OCI-LY1 (cell line): Measurements from ENCODE around the gene NTRK3.

ENCODE experiments used
- H2AFZ ChIP-seq: fragments of 200-600 bp; sonication (generic), shearing (Covaris generic); 2 replicates; pipeline ENCODE4 v1.6.0; 2014; ENCODE audit warnings: antibody characterized with exemption, mild to moderate bottlenecking, low read length
- H3F3A ChIP-seq: fragments of 200-600 bp; sonication (generic), shearing (Covaris generic); 2 replicates; pipeline ENCODE4 v1.6.0; 2014; ENCODE audit warnings: mild to moderate bottlenecking, antibody characterized with exemption, low read length, moderate library complexity; ENCODE audit not compliant: insufficient read depth
- H3K27ac ChIP-seq: fragments of 200-600 bp; sonication (generic); 2 replicates; pipeline ENCODE4 v1.5.1; 2014; ENCODE audit warnings: low read length, mixed run types, mild to moderate bottlenecking, low read depth; ENCODE audit not compliant: poor library complexity, severe bottlenecking
- H3K27me3 ChIP-seq: fragments of 200-600 bp; sonication (generic); 2 replicates; pipeline ENCODE4 v1.6.0; 2014; ENCODE audit warnings: antibody characterized with exemption, mild to moderate bottlenecking, low read length, moderate library complexity; ENCODE audit not compliant: insufficient read depth
- H3K36me3 ChIP-seq: fragments of 200-600 bp; sonication (generic); 2 replicates; pipeline ENCODE4 v1.6.1; 2014; ENCODE audit warnings: mild to moderate bottlenecking, antibody characterized with exemption, low read length, moderate library complexity, mixed read lengths; ENCODE audit not compliant: insufficient read depth
- H3K4me1 ChIP-seq: fragments of 200-600 bp; sonication (generic); 2 replicates; pipeline ENCODE4 v1.5.1; 2014; ENCODE audit warnings: mild to moderate bottlenecking, low read length, moderate library complexity; ENCODE audit not compliant: insufficient read depth, severe bottlenecking
- H3K4me2 ChIP-seq: fragments of 200-600 bp; sonication (generic), shearing (Covaris generic); 2 replicates; pipeline ENCODE4 v1.6.1; 2014; ENCODE audit warnings: low read length
- H3K4me3 ChIP-seq: fragments of 200-600 bp; sonication (generic); 2 replicates; pipeline ENCODE4 v1.5.1; 2014; ENCODE audit warnings: low read length, low read depth, mild to moderate bottlenecking, mixed read lengths; ENCODE audit not compliant: poor library complexity, severe bottlenecking
- H3K79me2 ChIP-seq: fragments of 200-600 bp; shearing (Covaris generic); 2 replicates; pipeline ENCODE4 v1.6.1; 2016; ENCODE audit warnings: mixed run types, low read length, mixed read lengths; ENCODE audit not compliant: insufficient read depth
- H3K9ac ChIP-seq: fragments of 200-600 bp; sonication (generic), shearing (Covaris generic); 2 replicates; pipeline ENCODE4 v1.6.1; 2014; ENCODE audit warnings: mild to moderate bottlenecking, low read length, mixed read lengths
- H3K9me2 ChIP-seq: fragments of 200-600 bp; sonication (generic), shearing (Covaris generic); 2 replicates; pipeline ENCODE4 v1.6.1; 2014; ENCODE audit warnings: low read depth, mild to moderate bottlenecking, low read length, mixed read lengths
- H3K9me3 ChIP-seq: fragments of 200-600 bp; shearing (Covaris generic); 2 replicates; pipeline ENCODE4 v1.6.1; 2014; ENCODE audit warnings: low read length, mixed read lengths
- H4K20me1 ChIP-seq: fragments of 200-600 bp; sonication (generic), shearing (Covaris generic); 2 replicates; pipeline ENCODE4 v1.6.0; 2016; ENCODE audit warnings: mild to moderate bottlenecking, low read length; ENCODE audit not compliant: insufficient read depth
- EZH2 ChIP-seq: fragments of 200-600 bp; sonication (generic), shearing (Covaris generic); IDR thresholded peaks from 2 replicates; pipeline ENCODE4 v1.8.0; 2017; ENCODE audit warnings: borderline replicate concordance, mixed run types, mild to moderate bottlenecking, antibody characterized with exemption, low read length, moderate library complexity, mixed read lengths
- TF ChIP-seq, protein P1 (sequence below): fragments of 200-600 bp; sonication (generic), shearing (Covaris generic); IDR thresholded peaks from 2 replicates; pipeline ENCODE4 v1.5.1; 2017; ENCODE audit warnings: mild to moderate bottlenecking, antibody characterized with exemption, low read length, moderate library complexity, mixed read lengths

Gene NTRK3

GRCh38 chr15:88191812-88192165, 64.8 kb downstream of the NTRK3 start:
- Histone ChIP-seq H3K9ac (no peak overlapping the region), H3K4me3 (no peak overlapping the region), H3K4me1 (no peaks in the 10 kb centered on the region), H3K9me3 (no peaks in the 10 kb centered on the region), H2AFZ (no peak overlapping the region), H3K9me2 (no peaks in the 10 kb centered on the region), H3K79me2 (no peaks in the 10 kb centered on the region), H3K27ac (no peak overlapping the region), H3F3A (no peaks in the 10 kb centered on the region), H3K4me2 (no peak overlapping the region), H3K27me3 (no peaks in the 10 kb centered on the region), H3K36me3 (no peaks in the 10 kb centered on the region), H4K20me1 (no peaks in the 10 kb centered on the region)
- TF ChIP-seq, protein P1, sequence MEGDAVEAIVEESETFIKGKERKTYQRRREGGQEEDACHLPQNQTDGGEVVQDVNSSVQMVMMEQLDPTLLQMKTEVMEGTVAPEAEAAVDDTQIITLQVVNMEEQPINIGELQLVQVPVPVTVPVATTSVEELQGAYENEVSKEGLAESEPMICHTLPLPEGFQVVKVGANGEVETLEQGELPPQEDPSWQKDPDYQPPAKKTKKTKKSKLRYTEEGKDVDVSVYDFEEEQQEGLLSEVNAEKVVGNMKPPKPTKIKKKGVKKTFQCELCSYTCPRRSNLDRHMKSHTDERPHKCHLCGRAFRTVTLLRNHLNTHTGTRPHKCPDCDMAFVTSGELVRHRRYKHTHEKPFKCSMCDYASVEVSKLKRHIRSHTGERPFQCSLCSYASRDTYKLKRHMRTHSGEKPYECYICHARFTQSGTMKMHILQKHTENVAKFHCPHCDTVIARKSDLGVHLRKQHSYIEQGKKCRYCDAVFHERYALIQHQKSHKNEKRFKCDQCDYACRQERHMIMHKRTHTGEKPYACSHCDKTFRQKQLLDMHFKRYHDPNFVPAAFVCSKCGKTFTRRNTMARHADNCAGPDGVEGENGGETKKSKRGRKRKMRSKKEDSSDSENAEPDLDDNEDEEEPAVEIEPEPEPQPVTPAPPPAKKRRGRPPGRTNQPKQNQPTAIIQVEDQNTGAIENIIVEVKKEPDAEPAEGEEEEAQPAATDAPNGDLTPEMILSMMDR: no peak
- TF ChIP-seq EZH2: no peak

GRCh38 chr15:88190232-88190631, 66.3 kb downstream of the NTRK3 start:
- no peak overlapping the region for H3K4me2 ChIP-seq

GRCh38 chr15:88188300-88188699, 68.2 kb downstream of the NTRK3 start:
- Histone ChIP-seq H2AFZ (no peak overlapping the region), H3K36me3 (no peaks in the 10 kb centered on the region), H3K79me2 (no peaks in the 10 kb centered on the region), H3K27me3 (no peaks in the 10 kb centered on the region), H3K4me3 (no peak overlapping the region), H3K9ac (no peak overlapping the region), H4K20me1 (no peaks in the 10 kb centered on the region), H3K27ac (no peak overlapping the region), H3K4me1 (no peaks in the 10 kb centered on the region), H3K9me3 (no peaks in the 10 kb centered on the region), H3K4me2 (no peak overlapping the region), H3F3A (no peaks in the 10 kb centered on the region), H3K9me2 (no peaks in the 10 kb centered on the region)
- no peak for TF ChIP-seq EZH2
- TF ChIP-seq, protein P1: no peak

More at GRCh38 chr15:88190232-88190631, 66.3 kb downstream of the NTRK3 start:
- no peak overlapping the region for H3K4me3 ChIP-seq
- no peaks in the 10 kb centered on the region for H3K9me3 ChIP-seq
- no peak overlapping the region for H3K27ac ChIP-seq
- no peaks in the 10 kb centered on the region for H3K9me2 ChIP-seq
- no peaks in the 10 kb centered on the region for H3F3A ChIP-seq
- H2AFZ ChIP-seq: no peak overlapping the region
- no peaks in the 10 kb centered on the region for H3K27me3 ChIP-seq
- no peaks in the 10 kb centered on the region for H3K79me2 ChIP-seq
- no peak for TF ChIP-seq EZH2
- TF ChIP-seq, protein P1: no peak
- H3K9ac ChIP-seq: no peak overlapping the region
- H3K4me1 ChIP-seq: no peaks in the 10 kb centered on the region
- H4K20me1 ChIP-seq: no peaks in the 10 kb centered on the region
- H3K36me3 ChIP-seq: no peaks in the 10 kb centered on the region
